Measurements from ENCODE around the gene C7orf25.

C7orf25 gene

GRCh38 chr7:42877862-42878261 is 34.0 kb downstream of the C7orf25 start:
- DNase-seq (ENCODE audit: low read depth), result no peak

- no peak for DNase-seq (ENCODE audit: low read depth)
Measured at GRCh38 chr7:42876182-42877068, 35.4 kb downstream of the C7orf25 start.

- no peak for DNase-seq (ENCODE audit: low read depth)
Measured at GRCh38 chr7:42869131-42870020, 42.5 kb downstream of the C7orf25 start.

GRCh38 chr7:42868480-42868879 is 43.4 kb downstream of the C7orf25 start:
- DNase-seq (ENCODE audit: low read depth), result no peak

Measured in HS-27A (cell line).